Smooth muscle cell (in vitro differentiated cells): ENCODE data around the gene RPL14. TPM values are rescaled to one million over a fixed set of nuclear protein-coding genes. Genes with fewer than 3 reads are reported as not detected.

Experiments
- DNase-seq: peaks from one replicate; lab custom pipeline; 2025; ENCODE audit not compliant: unreplicated experiment; lab: John Stamatoyannopoulos, UW
- H2AFZ ChIP-seq: fragments of 200-600 bp; sonication (generic); 2 replicates; pipeline ENCODE4 v1.6.0; 2016; ENCODE audit warnings: antibody characterized with exemption, low read depth, mild to moderate bottlenecking
- H3F3A ChIP-seq: fragments of 200-600 bp; sonication (generic); 2 replicates; pipeline ENCODE4 v1.6.0; 2017; ENCODE audit warnings: antibody characterized with exemption, low read depth
- H3K27ac ChIP-seq: fragments of 200-600 bp; sonication (generic); 2 replicates; pipeline ENCODE4 v1.5.1; 2016; ENCODE audit warnings: low read depth, mild to moderate bottlenecking
- H3K27me3 ChIP-seq: fragments of 200-600 bp; sonication (generic); 2 replicates; pipeline ENCODE4 v1.6.1; 2016; ENCODE audit warnings: low read depth, mild to moderate bottlenecking
- H3K36me3 ChIP-seq: fragments of 200-600 bp; sonication (generic); 2 replicates; pipeline ENCODE4 v1.5.1; 2016; ENCODE audit warnings: low read depth
- H3K4me1 ChIP-seq: fragments of 200-600 bp; sonication (generic); 2 replicates; pipeline ENCODE4 v1.5.1; 2016; ENCODE audit warnings: low read depth
- H3K4me2 ChIP-seq: fragments of 200-600 bp; sonication (generic); 2 replicates; pipeline ENCODE4 v1.6.0; 2016; ENCODE audit warnings: mild to moderate bottlenecking
- H3K4me3 ChIP-seq: fragments of 200-600 bp; sonication (generic); 2 replicates; pipeline ENCODE4 v1.5.1; 2016; ENCODE audit warnings: mild to moderate bottlenecking
- H3K79me2 ChIP-seq: fragments of 200-600 bp; sonication (generic); 2 replicates; pipeline ENCODE4 v1.6.0; 2016; ENCODE audit warnings: low read depth, mild to moderate bottlenecking
- H3K9ac ChIP-seq: fragments of 200-600 bp; sonication (generic); 2 replicates; pipeline ENCODE4 v1.6.0; 2016; ENCODE audit warnings: low read depth
- H3K9me3 ChIP-seq: fragments of 200-600 bp; sonication (generic); replicated peaks from 2 replicates; pipeline ENCODE4 v1.5.1; 2016; ENCODE audit warnings: low read depth
- H4K20me1 ChIP-seq: fragments of 200-600 bp; sonication (generic); 2 replicates; pipeline ENCODE4 v1.6.0; 2016; ENCODE audit warnings: low read depth
- WGBS: methylation state at CpG from one replicate; pipeline ENCODE4 v1.1.7; 2016; ENCODE audit warnings: low lambda C conversion rate; 5-methylcytosine and 5-hydroxymethylcytosine counted together
- polyA plus RNA-seq: library from polyadenylated mRNA; unstranded; fragments of >200 nt; fragmentation: Nextera tagmentation; extraction: Ambion mirVana; gene quantifications from 2 replicates; pipeline ENCODE4 v1.2.1, GENCODE V29; 2016
- total RNA-seq: library from RNA; depleted of rRNA; stranded (reverse); fragments of >200 nt; gene quantifications from 2 replicates; pipeline ENCODE4 v1.2.3, GENCODE V29; 2014
- TF ChIP-seq, protein P1 (sequence below): fragments of 200-600 bp; sonication (generic); IDR thresholded peaks from 2 replicates; pipeline ENCODE4 v1.5.1; 2017; ENCODE audit warnings: borderline replicate concordance, mild to moderate bottlenecking, antibody characterized with exemption; ENCODE audit not compliant: insufficient read depth, poor library complexity, severe bottlenecking

Gene RPL14
- total and polyA plus RNA-seq, 2 experiments from 2014 or later = 396 to 403 TPM

DNA sequence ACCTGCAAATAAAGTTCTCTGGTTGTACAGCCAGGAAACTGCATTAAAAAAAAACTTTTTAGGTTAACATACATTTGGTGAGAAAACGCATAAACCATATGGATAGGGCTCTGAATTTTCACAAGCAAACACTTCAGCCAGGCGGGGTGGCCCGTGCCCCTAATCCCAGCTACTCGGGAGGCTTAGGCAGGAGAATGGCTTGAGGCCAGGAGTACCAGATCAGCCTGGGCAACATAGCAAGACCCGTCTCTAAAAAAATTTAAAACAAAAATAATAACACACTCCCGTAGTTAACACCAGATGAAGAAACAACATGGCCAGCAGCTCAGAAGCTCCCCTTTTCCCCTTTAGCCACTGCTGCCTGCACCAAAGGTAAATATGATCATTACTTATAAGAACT lies 3.2 kb upstream of the RPL14 start:
- Histone ChIP-seq H3K4me3 (peak overlapping the region; percentile 63), H3K27me3 (no peaks in the 10 kb centered on the region), H3K9ac (peak overlapping the region; percentile 63), H3K27ac (peak overlapping the region; percentile 83), H3K4me2 (peak overlapping the region; percentile 95), H3F3A (peaks cover under 1% of the 10 kb centered on the region), H3K36me3 (no peaks in the 10 kb centered on the region), H3K79me2 (peaks cover 18% of the 10 kb centered on the region), H4K20me1 (peaks cover 15% of the 10 kb centered on the region), H3K9me3 (no peaks in the 10 kb centered on the region), H2AFZ (no peak overlapping the region), H3K4me1 (peaks cover 15% of the 10 kb centered on the region)
- TF ChIP-seq, protein P1, sequence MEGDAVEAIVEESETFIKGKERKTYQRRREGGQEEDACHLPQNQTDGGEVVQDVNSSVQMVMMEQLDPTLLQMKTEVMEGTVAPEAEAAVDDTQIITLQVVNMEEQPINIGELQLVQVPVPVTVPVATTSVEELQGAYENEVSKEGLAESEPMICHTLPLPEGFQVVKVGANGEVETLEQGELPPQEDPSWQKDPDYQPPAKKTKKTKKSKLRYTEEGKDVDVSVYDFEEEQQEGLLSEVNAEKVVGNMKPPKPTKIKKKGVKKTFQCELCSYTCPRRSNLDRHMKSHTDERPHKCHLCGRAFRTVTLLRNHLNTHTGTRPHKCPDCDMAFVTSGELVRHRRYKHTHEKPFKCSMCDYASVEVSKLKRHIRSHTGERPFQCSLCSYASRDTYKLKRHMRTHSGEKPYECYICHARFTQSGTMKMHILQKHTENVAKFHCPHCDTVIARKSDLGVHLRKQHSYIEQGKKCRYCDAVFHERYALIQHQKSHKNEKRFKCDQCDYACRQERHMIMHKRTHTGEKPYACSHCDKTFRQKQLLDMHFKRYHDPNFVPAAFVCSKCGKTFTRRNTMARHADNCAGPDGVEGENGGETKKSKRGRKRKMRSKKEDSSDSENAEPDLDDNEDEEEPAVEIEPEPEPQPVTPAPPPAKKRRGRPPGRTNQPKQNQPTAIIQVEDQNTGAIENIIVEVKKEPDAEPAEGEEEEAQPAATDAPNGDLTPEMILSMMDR = no peak
- DNase-seq = no peak
- 55% methylated on average over 6 of the region's 6 CpGs for WGBS

DNA sequence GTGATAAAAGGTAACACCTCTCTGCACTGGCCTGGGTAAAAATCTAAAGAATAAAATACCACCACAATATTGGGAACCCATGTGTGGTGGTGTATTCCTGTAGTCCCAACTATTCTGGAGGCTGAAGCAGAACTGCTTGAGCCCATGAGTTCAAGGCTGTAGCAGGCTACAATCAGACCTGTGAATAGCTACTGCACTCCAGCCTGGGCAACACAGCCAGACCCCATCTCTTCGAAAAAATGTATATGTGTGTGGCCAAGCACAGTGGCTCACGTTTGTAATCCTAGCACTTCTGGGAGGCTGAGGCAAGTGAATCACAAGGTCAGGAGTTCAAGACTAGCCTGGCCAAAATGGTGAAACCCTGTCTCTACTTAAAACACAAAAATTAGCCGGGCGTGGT lies 1.8 kb upstream of the RPL14 start:
- DNase-seq = no peak
- peaks cover 28% of the 10 kb centered on the region for H4K20me1 ChIP-seq
- WGBS = 90% methylated on average over 4 of the region's 4 CpGs
- no peaks in the 10 kb centered on the region for H3K9me3 ChIP-seq
- H3K4me2 ChIP-seq = no peak overlapping the region
- H3K27me3 ChIP-seq = no peaks in the 10 kb centered on the region
- H3K4me3 ChIP-seq = no peak overlapping the region
- peaks cover 6% of the 10 kb centered on the region for H3F3A ChIP-seq
- peaks cover 23% of the 10 kb centered on the region for H3K79me2 ChIP-seq
- peaks cover 15% of the 10 kb centered on the region for H3K4me1 ChIP-seq
- H3K36me3 ChIP-seq = no peaks in the 10 kb centered on the region
- TF ChIP-seq, protein P1 = no peak
- H2AFZ ChIP-seq = no peak overlapping the region
- no peak overlapping the region for H3K9ac ChIP-seq
- H3K27ac ChIP-seq = no peak overlapping the region

DNA sequence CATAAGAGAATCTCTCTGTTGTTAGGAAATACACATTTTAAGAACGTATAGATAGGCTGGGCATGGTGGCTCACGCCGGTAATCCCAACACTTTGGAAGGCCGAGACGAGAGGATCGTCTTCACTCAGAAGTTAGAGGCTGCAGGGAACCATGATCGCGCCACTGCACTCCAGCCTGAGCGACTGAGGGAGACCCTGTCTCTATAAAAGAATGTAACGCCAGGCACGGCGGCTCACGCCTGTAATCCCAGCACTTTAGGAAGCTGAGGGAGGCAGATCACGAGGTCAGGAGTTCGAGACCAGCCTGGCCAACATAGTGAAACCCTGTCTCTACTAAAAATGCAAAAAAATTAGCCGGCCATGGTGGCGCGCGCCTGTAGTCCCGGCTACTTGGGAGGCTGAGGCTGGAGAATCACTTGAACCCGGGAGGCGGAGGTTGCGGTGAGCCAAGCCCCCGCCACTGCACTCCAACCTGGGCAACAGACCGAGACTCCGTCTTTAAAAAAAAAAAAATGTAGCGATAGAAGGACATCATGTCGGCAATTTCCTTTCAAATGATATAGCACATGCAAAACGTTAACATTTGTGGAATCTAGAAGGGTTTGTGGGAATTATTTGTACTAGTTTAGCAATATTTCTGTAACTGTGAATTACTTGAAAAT lies 730 bp upstream of the RPL14 start:
- 70% methylated on average over 29 of the region's 29 CpGs for WGBS

More for the DNA sequence above, 730 bp upstream of the RPL14 start:
- Histone ChIP-seq H3K9ac (peak overlapping the region; percentile 86), H3K79me2 (peaks cover 23% of the 10 kb centered on the region), H4K20me1 (peaks cover 39% of the 10 kb centered on the region), H3F3A (peaks cover 13% of the 10 kb centered on the region), H3K4me3 (peak overlapping the region; percentile 78), H3K4me1 (peaks cover 15% of the 10 kb centered on the region), H3K27ac (peak overlapping the region; percentile 86), H3K36me3 (no peaks in the 10 kb centered on the region), H3K9me3 (no peaks in the 10 kb centered on the region), H2AFZ (peak overlapping the region; percentile 92), H3K4me2 (peak overlapping the region; percentile 93), H3K27me3 (no peaks in the 10 kb centered on the region)
- TF ChIP-seq, protein P1 = no peak
- no peak for DNase-seq
